HL-60 (cell line): ENCODE results near the gene SELENOO.

Experiments used
- DNase-seq, 2 experiments: peaks; one replicate each; pipeline ENCODE4 v3.0.0-alpha.2; 2010 to 2020; ENCODE audit warnings: low read depth in 1 of 2, low spot score in 1 of 2
- H3K27ac ChIP-seq: fragments of 250-450 bp; sonication (Bioruptor Pico); replicated peaks from 2 replicates; pipeline ENCODE4 v1.5.1; 2020; ENCODE audit warnings: mild to moderate bottlenecking, moderate library complexity
- H3K27me3 ChIP-seq: fragments of 250-450 bp; sonication (Bioruptor Pico); 2 replicates; pipeline ENCODE4 v1.5.1; 2021; ENCODE audit warnings: mild to moderate bottlenecking, moderate library complexity; ENCODE audit not compliant: insufficient read depth, poor library complexity, severe bottlenecking
- H3K4me3 ChIP-seq: replicated peaks from 2 replicates; pipeline ENCODE4 v1.5.1; 2011; ENCODE audit warnings: mild to moderate bottlenecking, control low read depth, low read length; ENCODE audit not compliant: insufficient read depth
- CTCF ChIP-seq: IDR thresholded peaks from one replicate; pipeline ENCODE4 v1.5.1; 2011; ENCODE audit warnings: low read length, control low read depth, inconsistent platforms; ENCODE audit not compliant: insufficient read depth
- GABPA ChIP-seq: IDR thresholded peaks from 2 replicates; pipeline ENCODE4 v1.6.1; 2012; ENCODE audit warnings: low read depth
- POLR2AphosphoS5 ChIP-seq: IDR thresholded peaks from 2 replicates; pipeline ENCODE4 v1.6.1; 2012; ENCODE audit warnings: low read depth
- REST ChIP-seq: IDR thresholded peaks from 2 replicates; pipeline ENCODE4 v1.6.1; 2012; ENCODE audit warnings: low read depth; ENCODE audit not compliant: insufficient replicate concordance
- SPI1 ChIP-seq: IDR thresholded peaks from 2 replicates; pipeline ENCODE4 v1.6.1; 2012; ENCODE audit warnings: low read depth, mild to moderate bottlenecking, borderline replicate concordance

Gene SELENOO

GRCh38 chr22:50261615-50262459 is 61.0 kb downstream of the SELENOO start, which contains the start of gene MAPK12:
Gene MAPK12 (minus strand): TSS chr22:50261683. CDS start chr22:50261509, 174 bp downstream.
- no peak for DNase-seq
- Histone ChIP-seq H3K27me3 (no peaks in the 10 kb centered on the region), H3K4me3 (peak within 1 kb of the TSS; percentile 68), H3K27ac (peak within 1 kb of the TSS; percentile 63)
- TF ChIP-seq REST (no peak), CTCF (no peak), POLR2AphosphoS5 (no peak), SPI1 (no peak), GABPA (no peak)

- no peak overlapping the region for H3K27ac ChIP-seq
- no peak overlapping the region for H3K4me3 ChIP-seq
- DNase-seq = no peak
- H3K27me3 ChIP-seq = no peaks in the 10 kb centered on the region
- TF ChIP-seq REST = no peak
- TF ChIP-seq GABPA = no peak
- TF ChIP-seq SPI1 = no peak
- TF ChIP-seq CTCF = no peak
- no peak for TF ChIP-seq POLR2AphosphoS5
Measured at GRCh38 chr22:50262460-50262911, 61.7 kb downstream of the SELENOO start.

- H3K27ac ChIP-seq = no peak overlapping the region
- H3K4me3 ChIP-seq = no peak overlapping the region
Measured at GRCh38 chr22:50262973-50263617, 62.3 kb downstream of the SELENOO start.

More at GRCh38 chr22:50262973-50263617, 62.3 kb downstream of the SELENOO start:
- no peak for DNase-seq
- TF ChIP-seq POLR2AphosphoS5 (no peak), CTCF (no peak), GABPA (no peak), SPI1 (no peak), REST (no peak)
- peaks cover 2% of the 10 kb centered on the region for H3K27me3 ChIP-seq
